Measurements from ENCODE around the gene HJURP.
A peak's percentile ranks its signal among the peaks of the same experiment; 100 is the strongest.

- TF ChIP-seq POLR2A (IDR thresholded peaks at IDR 0.05; ENCODE audit: low read length) (peak; percentile 78), CTCF (IDR thresholded peaks at IDR 0.05) (no peak), CBX2 (IDR thresholded peaks at IDR 0.05; ENCODE audit: borderline replicate concordance, low read depth) (no peak), RAD21 (conservative IDR thresholded peaks at IDR 0.05 in 1 of 2, IDR thresholded peaks at IDR 0.05 in 1 of 2) (no peak)
Observed at GRCh38 chr2:233854241-233854981, at the start of gene HJURP.
